PC-3 (cell line): ENCODE results near the gene TRMU.

Experiments used
- CTCF ChIP-seq: fragments of 300-600 bp; sonication (generic); conservative IDR thresholded peaks from 2 replicates; pipeline ENCODE4 v1.5.1; 2017; ENCODE audit warnings: antibody characterized with exemption, low read depth, mild to moderate bottlenecking, low read length
- EZH2 ChIP-seq: fragments of 300-600 bp; sonication (generic); IDR thresholded peaks from one replicate; pipeline ENCODE4 v1.6.1; 2017; ENCODE audit warnings: antibody characterized with exemption, mild to moderate bottlenecking, low read length; ENCODE audit not compliant: unreplicated experiment

- TF ChIP-seq CTCF = no peak
- TF ChIP-seq EZH2 = no peak
These were observed 58.4 kb downstream of the TRMU start for GRCh38 chr22:46393873-46394272.
